Thyroid gland (tissue), 4 donors: Measurements from ENCODE around the gene COL26A1.

Source experiments
- POLR2A ChIP-seq, 2 donors: fragments of 450-650 bp; IDR thresholded peaks; one replicate each; pipeline ENCODE4 v1.6.1; 2017; ENCODE audit warnings: antibody characterized with exemption in 2 of 2, mild to moderate bottlenecking in 2 of 2, moderate library complexity in 1 of 2
- TF ChIP-seq, protein P1 (sequence below), 6 experiments: fragments of 200-600 bp in 3 of 6; fragments of 450-650 bp in 3 of 6; sonication (generic) in 3 of 6; IDR thresholded peaks; one replicate each; pipeline ENCODE4 v1.5.1; 2016 to 2019; ENCODE audit warnings: antibody characterized with exemption in 6 of 6, mild to moderate bottlenecking in 2 of 6, inconsistent platforms in 1 of 6, moderate library complexity in 1 of 6

DNA sequence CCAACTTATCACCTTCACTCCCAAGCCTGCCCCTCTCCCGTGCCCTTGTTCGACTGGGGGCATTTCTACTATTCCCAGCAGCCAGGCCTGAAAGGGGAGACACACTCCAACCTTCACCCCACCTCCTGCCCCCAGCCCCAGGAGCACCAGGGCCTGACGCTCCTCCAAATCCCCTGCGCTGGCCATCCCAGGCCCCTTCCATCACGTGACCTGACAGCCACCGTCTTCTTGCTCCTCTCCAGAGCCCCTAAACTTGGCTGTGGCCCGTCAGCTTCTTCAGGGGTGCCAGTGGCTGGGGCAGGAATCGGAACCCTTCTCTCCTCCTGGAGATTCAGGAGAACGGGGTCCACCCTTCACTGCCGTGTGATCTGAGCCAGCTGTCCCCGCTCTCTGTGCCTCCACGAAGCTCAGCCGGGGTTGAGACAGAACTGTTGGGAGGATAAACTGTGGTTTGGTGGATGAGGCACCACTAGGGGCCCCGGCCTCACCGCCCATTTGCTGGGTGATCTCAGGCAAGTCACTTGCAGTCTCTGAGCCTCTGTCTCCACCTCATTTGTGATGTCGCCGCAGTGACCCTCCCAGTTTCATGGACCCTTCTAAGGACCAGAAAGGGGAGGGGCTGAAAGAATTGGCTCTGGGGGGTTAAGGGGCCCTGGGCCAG lies 175.4 kb downstream of the COL26A1 start:
- TF ChIP-seq, protein P1, sequence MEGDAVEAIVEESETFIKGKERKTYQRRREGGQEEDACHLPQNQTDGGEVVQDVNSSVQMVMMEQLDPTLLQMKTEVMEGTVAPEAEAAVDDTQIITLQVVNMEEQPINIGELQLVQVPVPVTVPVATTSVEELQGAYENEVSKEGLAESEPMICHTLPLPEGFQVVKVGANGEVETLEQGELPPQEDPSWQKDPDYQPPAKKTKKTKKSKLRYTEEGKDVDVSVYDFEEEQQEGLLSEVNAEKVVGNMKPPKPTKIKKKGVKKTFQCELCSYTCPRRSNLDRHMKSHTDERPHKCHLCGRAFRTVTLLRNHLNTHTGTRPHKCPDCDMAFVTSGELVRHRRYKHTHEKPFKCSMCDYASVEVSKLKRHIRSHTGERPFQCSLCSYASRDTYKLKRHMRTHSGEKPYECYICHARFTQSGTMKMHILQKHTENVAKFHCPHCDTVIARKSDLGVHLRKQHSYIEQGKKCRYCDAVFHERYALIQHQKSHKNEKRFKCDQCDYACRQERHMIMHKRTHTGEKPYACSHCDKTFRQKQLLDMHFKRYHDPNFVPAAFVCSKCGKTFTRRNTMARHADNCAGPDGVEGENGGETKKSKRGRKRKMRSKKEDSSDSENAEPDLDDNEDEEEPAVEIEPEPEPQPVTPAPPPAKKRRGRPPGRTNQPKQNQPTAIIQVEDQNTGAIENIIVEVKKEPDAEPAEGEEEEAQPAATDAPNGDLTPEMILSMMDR (IDR thresholded peaks at IDR 0.05) = no peak
- no peak for TF ChIP-seq POLR2A (IDR thresholded peaks at IDR 0.05)
